ENCODE results near the gene ADD2.

Gene ADD2

GRCh38 chr2:70692256-70692655 is 75.7 kb downstream of the ADD2 start:
- DNase-seq, result no peak

GRCh38 chr2:70691497-70692140 is 76.4 kb downstream of the ADD2 start:
- no peak for DNase-seq

DNA sequence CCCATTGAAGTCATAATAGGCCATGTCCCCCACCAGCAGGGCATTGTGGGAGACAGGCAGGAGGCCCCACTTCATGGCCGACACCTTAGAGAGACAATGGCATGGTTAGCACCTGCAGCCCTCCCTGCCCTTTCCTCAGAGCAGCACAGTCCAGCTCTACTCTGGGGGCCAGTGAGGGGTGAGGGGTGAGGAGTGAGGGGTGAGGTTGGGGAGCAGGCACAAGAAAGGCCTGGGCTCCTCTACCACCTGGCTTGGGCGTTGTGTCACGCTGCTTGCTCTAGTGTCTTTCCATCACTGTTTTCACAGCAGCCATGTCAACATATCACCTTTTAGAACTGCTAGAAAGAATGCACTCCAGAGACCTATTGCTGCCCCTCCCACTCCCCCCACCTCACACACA is 77.2 kb downstream of the ADD2 start:
- DNase-seq, result no peak

GRCh38 chr2:70688427-70688826 is 79.6 kb downstream of the ADD2 start:
- no peak for DNase-seq

DNA sequence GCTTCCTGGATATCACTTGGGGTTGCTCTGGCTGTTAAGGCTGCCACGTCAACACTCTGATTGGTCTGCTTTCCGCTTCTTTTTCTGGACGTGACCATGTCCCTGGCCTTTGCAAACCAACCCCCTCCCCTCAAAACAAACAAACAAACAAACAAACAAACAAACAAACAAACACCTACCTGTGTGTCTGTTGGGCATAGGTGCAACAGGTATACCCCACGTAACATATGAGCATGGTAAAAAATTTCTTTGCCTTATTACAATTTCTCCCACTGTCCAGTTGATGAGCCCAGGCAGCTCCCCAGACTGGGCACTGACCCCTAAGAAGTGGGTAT is 80.6 kb downstream of the ADD2 start:
- DNase-seq, result no peak

DNA sequence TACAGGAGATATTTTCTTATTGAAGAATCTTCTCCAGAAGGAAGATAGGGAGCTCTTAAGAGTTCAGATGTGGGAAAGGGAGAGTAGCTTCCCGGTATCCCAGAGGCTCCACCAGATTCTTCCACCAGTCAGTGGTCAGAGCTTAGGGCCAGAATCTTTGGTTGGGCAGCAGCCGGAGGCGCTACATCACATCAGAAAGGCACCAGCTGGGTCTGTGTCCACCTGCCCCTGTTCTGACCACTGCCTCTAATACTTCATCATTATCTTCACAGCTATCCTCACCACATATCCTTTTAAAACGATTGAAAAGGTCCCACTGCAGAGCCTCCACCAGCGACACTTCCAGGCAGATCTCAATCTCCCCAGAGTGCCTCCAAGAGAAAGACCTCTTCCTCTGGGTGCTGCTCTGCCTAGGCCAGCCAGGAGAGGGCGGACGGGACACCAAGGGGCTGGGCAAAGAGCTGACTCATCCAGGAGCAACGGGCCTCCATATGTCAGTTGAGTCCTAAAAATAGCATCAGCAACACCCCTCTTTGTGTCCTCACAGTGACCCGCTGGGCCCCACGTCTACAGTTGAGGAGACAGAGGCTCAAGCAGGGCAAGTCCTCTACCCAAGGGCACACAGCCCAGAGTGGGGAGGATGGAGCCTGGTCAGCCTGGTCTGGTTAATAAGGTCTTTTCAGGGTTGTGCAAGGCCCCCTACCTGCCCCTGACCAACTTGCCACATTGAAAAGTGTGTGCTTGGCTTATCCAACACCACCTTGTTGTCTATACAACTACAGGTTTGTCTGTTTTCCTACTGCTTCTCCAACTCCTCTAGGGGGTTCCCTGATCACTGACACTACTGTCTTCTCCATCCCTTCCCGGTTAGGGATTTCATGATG is 81.2 kb downstream of the ADD2 start:
- DNase-seq, result peak; percentile 52

DNA sequence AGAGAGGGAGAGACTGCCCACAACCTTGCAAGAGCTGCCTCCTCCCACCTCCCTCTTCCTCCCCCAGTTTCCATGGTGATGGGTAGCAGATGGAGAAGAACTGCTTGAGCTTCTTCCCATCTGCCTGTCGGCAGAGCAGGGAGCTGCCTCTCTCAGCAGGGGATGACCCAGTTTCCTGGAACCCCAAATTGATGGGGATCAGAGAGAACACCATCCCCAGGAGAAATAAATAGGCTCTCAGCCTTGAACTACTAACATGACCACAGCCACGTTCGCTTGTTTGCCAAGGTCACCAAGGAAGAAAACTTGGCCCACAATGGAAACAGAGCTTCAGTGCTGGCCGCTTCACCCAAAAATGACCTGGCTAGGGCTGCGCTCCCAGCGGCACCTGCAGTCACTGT is 82.2 kb downstream of the ADD2 start:
- peak; percentile 86 for DNase-seq

DNA sequence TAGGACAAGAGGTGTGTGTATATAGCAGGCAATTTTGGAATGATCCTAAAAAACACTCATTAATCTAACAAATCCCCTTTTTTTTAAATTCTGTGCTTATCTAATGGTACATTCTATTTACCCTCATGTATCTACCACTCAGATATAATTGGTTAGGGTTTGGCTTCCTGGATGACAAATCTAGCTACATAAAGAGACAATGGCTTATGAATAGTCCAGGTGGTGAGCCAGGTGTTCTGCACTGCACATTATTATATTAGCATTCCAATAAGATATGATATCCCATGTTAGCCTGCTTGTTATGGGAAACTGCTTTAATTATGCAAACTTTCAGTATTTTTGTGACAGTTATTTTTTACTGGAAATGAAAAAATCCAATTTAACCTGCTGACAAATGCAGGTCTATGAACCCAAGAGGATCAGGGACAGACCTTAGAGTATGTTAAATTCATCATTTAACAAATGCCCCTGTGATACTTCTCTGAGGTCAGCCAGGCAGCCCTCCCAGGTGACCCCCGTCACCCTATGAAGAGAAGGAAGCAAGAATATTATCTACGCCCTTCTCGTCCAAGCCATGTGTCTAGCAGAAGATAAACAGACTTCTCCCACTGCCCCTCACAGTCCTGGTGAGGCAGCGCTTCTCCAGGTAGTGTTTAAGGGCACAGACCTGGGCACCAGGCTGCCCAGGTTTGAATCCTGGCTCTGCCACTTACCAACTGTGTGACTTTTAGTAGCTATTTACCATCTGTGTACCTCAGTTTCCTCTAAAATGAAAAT is 83.0 kb downstream of the ADD2 start:
- DNase-seq, result peak; percentile 72

DNA sequence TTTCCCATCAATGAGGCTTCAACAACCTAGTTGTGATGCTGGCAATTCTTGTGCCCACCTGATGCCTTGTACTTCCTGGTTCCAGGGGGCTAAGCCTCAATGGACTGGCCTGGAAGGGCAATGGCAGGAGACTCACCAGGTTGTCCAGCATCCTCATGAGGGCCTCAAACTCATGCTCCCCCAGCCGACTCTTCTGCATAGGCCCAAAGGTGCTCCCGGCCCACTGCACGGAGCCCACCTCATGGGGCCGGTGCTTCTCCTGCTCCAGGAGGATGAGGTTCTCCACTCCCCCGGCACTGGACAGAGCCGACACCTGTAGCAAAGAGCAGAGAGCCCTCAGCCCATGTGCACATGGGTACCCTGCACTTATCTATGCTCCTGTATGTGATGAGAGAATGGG is 84.5 kb downstream of the ADD2 start:
- DNase-seq, result no peak

DNA sequence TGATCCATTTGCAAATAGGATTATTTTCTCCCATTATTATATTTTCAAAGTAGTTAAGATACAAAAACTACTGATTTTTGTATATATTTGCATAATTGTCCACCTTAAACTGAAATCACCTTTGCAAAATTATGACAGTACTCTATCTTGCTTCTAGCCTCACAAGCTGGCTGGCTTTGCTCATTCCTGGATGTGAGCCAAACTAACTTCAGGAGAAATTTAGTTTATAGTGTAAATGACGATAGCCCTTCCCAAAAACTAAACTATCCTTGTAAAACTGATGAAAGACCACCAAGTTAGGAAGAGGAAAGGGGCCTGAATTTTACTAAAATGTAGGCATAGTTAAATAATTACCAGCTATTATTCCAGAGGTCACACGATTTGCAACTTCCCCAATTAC is 87.3 kb downstream of the ADD2 start:
- no peak for DNase-seq

DNA sequence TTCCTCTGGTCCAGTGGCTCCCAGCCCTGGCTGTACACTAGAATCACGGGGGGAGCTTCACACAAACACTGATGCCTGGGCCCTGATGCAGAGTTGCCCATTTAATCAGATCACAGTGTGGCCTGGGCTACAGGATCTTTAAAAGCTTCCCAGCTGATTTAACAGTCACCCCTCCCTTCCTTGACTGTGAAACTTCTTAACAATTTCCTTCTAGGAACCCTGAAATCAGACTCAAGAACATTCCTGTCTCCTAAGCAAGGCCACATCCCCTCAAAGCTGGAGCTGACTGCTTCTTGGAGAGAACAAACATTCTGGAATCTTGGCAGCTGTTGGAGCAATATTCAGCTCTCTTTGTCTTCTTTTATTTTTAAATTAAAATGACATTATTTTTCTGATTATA is 88.7 kb downstream of the ADD2 start:
- no peak for DNase-seq

DNA sequence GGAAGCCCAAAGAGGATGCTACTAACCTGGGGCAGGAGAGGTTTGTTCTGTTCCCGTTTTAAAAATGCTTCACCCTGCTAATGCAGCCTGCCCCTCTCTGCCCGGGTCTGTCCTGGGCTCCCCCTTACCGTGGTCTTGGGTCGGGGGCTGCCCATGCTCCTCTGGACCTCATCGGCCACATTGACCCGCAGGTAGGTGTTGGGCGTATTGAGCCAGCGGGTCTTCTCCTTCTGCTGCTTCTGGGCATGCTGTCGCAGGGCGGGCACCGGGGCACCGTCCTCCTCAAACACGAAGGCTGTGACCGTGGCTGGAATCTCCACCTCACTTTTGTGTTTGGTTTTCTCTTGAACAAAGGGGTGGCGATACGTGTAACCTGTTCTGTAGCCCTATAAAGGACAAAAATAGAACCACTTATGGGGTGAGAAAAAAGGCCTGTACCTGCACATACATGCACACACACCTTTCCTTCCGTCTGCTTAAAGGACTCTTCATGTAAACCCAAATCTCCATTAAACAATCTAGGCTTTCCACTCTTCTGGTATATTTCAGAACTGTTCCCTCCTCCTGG is 89.3 kb downstream of the ADD2 start:
- no peak for DNase-seq

DNA sequence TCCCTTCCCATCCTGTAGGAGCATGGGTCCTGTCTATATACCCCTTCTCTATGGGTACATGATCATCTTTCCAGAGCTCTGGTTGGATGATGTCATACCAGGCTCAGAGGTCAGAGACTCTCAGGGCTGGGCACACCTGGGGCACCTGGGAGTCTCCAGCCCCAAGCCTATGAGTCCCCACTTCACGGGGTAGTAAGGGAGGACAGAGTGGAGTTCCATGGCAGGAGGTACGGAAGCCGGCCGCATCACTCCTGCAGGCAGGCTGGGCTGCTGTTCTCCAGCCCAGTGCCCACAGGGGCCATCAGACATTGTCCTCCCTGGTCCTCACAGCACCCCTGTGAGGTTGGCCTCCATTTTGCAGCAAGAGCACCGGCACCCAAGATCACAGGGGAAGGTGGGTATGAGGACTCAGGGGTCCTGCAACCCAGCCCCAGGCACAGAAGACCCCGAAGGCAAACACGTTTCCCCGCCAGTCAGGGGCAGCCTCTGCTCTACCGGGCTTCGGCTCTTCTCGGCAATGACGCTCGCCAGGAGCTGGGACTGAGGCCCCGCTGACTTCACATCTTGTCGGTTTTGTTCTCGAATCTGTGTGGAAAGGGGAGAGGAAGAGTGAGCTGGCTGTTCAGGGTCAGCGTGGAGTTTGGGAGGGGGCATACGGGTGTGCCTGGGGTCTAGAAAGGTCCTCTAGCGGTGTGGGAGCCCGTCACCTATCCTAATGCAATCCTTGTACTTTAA is 91.5 kb downstream of the ADD2 start:
- no peak for DNase-seq

GRCh38 chr2:70675862-70676261 is 92.1 kb downstream of the ADD2 start:
- DNase-seq, result no peak

DNA sequence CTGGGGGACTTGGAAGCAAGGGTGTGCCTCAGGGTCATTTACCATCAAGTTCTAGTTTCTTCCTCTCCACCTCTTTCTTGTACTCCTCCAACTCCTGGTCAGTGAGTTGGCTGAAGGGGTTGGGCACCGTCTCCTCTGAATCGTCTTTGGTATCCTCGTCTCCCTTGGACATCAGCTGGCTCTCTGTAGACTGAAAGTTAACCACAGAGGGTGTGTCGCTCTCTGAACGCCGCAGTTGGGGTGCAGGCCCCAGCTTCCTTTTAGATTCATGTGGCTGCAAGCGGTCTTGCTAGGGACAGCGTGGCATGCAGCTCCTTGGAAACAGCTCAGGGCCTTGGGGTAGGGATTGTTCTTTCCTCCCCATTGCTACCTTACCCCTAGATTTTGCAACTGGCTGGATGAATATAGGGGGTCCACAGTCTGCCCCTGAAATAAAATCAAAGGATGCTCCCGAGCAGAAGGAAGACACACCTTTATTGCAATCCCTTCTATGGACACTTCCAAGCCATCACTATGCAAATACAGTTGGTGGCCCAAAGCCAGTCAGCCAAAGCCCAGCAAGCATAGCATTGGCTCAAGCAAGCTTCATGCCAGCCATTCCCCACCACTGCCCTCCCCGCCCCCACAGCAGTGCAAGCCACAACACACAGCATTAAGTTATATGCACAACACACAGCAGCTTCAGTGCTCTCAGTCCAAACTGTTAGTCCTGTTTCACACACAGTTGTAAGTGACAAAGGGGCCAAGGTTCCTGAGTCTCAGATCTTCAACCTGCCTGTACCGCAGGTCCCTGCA is 93.2 kb downstream of the ADD2 start:
- DNase-seq, result no peak

- DNase-seq, result peak; percentile 23
Measured at GRCh38 chr2:70673041-70673647, 94.9 kb downstream of the ADD2 start.

DNA sequence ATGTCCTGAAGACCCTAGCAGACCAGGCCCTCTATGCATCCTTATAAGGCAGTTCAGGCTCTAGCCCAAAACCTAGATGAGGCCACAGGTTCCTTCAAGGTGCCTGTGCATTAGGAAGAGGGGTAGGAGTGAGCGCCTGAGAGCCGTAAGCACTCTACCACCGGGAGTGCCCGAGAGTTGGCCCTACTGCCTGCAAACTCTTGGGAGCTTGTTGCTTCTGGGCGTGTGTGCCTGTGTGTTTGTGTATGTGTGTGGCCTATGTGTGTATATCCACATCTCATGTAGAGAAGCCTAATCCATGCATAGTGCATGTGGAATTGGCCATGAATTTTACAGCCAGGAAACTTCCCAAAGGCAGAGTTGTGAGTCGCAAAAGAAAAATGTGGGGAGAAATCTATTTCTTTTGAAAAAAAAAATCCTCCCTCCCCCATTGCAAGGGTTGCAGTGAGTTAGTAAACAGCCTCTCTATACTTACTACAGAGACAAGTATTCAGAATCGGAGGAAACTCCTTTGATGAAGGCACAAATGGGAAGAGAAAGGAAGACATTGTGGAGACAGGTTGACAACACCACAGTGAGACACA is 96.8 kb downstream of the ADD2 start:
- no peak for DNase-seq

DNA sequence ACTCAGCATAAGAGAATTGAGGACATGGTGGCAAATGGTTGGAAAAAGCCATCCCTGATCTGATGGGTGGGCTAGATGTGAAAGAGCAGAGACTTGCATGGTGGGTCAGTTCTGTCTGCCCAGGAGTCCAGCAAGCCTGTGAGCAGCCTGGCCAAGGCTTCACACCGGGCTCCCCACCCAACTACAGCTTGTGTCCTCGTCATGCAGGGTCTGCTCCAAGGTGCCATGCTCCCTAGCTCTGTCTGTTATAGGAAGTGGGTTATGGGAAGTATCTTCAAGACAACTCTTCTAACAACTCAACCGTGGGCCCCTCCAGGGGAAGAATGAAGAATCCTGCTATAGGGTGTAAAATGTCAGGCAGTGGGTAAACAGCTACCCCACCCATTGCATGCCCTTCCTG is 97.4 kb downstream of the ADD2 start:
- DNase-seq, result no peak

DNA sequence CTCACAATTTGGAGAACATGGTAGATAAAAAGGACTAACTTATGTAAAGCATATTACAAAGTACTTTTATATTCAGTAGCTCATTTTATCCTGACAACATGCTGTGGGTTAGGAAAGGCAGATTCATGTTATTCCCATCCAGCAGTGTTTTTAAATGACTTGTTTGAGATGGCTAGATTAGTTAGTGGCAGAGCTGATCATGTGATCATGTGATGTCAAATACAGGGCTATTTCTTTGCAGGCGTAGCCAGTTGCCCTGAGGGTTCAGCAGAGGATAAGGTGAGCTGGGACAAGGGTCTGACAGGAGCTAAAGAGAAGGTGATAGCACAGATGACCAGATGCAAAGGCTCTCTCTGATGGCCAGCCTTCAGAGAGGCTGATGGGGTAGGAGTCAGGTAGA is 97.8 kb downstream of the ADD2 start:
- DNase-seq, result no peak

DNA sequence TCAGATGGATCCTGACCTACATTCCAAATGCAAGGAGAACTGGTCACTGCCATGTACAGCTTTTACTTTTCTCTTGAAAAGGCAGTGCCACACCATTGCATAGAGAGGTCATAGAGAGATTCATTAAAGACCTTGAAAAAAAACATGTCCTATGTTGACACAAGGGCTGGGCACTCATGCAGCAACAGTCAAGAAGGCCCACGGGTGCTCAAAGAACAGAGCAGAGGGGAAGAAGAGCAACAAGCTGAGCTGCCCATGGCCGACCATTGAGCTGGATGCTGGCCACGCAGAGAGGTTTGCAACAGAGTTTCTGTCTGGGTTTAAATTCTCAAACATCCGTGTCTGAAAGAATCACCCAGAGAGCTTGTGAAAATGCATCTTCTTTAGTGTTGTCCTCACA is 99.1 kb downstream of the ADD2 start:
- DNase-seq, result no peak

DNA sequence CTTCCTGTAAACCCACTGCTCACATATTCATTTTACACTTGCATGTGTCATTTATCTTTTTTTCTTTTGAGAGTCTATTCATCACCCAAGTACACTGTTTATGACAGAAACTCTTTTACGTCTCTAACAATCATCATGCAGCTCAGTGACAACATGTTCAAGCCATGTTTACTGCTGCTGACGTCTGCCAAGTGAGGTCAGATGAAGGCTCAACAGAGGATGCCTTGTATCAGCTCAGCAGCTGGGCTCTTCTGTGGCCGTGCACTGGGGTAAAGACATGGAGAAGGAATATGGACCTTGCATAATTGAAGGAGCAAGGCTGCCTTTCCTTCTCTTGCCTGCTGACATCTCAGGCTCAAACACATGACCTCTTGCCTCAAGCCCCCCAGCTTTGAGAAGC is 99.6 kb downstream of the ADD2 start:
- no peak for DNase-seq

Data from NCI-H69 (cell line).